ENCODE measurements around the gene RNF223.
"Not testable (repeated sequence)": the region's sequence is repeated elsewhere in the genome, so short reads cannot be mapped to it uniquely, and the experiment has no call there.

Gene RNF223

DNA sequence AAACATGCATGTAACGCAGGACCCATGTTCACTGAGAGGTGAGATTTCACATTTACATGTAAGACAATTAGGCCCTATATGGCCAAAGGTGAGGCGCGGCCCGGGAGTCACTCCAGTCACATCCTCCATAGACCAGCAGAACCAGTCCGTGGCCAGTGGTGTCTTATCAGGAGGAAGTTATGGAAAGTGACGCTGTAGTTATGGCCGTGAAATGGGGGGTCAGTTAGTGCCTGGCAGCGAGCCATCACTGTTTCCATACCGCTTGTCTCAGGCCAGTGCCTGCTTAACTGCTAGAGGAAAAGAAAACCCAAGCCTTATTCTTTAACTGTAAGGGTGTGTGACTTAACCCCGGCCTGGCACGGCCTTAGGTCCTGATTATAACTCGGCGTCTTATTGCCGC lies 35.6 kb upstream of the RNF223 start:
- no peak for ATAC-seq
- TF ChIP-seq, protein P1, sequence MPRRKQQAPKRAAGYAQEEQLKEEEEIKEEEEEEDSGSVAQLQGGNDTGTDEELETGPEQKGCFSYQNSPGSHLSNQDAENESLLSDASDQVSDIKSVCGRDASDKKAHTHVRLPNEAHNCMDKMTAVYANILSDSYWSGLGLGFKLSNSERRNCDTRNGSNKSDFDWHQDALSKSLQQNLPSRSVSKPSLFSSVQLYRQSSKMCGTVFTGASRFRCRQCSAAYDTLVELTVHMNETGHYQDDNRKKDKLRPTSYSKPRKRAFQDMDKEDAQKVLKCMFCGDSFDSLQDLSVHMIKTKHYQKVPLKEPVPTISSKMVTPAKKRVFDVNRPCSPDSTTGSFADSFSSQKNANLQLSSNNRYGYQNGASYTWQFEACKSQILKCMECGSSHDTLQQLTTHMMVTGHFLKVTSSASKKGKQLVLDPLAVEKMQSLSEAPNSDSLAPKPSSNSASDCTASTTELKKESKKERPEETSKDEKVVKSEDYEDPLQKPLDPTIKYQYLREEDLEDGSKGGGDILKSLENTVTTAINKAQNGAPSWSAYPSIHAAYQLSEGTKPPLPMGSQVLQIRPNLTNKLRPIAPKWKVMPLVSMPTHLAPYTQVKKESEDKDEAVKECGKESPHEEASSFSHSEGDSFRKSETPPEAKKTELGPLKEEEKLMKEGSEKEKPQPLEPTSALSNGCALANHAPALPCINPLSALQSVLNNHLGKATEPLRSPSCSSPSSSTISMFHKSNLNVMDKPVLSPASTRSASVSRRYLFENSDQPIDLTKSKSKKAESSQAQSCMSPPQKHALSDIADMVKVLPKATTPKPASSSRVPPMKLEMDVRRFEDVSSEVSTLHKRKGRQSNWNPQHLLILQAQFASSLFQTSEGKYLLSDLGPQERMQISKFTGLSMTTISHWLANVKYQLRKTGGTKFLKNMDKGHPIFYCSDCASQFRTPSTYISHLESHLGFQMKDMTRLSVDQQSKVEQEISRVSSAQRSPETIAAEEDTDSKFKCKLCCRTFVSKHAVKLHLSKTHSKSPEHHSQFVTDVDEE (CRISPR knock-in tag; IDR thresholded peaks at IDR 0.05): no peak
- TF ChIP-seq ZNF8 (CRISPR knock-in tag; IDR thresholded peaks at IDR 0.05): no peak
- no peak for TF ChIP-seq ZNF565 (CRISPR knock-in tag; conservative IDR thresholded peaks at IDR 0.05; ENCODE audit: low read depth)
- no peak for TF ChIP-seq PPARA (CRISPR knock-in tag; IDR thresholded peaks at IDR 0.05; ENCODE audit: borderline replicate concordance)
- TF ChIP-seq, protein P2, sequence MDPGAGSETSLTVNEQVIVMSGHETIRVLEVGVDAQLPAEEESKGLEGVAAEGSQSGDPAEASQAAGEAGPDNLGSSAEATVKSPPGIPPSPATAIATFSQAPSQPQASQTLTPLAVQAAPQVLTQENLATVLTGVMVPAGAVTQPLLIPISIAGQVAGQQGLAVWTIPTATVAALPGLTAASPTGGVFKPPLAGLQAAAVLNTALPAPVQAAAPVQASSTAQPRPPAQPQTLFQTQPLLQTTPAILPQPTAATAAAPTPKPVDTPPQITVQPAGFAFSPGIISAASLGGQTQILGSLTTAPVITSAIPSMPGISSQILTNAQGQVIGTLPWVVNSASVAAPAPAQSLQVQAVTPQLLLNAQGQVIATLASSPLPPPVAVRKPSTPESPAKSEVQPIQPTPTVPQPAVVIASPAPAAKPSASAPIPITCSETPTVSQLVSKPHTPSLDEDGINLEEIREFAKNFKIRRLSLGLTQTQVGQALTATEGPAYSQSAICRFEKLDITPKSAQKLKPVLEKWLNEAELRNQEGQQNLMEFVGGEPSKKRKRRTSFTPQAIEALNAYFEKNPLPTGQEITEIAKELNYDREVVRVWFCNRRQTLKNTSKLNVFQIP (CRISPR knock-in tag; IDR thresholded peaks at IDR 0.05; ENCODE audit: borderline replicate concordance, low read depth): no peak
- no peak for TF ChIP-seq RARB (CRISPR knock-in tag; IDR thresholded peaks at IDR 0.05)
- no peak for TF ChIP-seq ISL1 (CRISPR knock-in tag; IDR thresholded peaks at IDR 0.05)
- TF ChIP-seq BACH2 (CRISPR knock-in tag; IDR thresholded peaks at IDR 0.05; ENCODE audit: borderline replicate concordance): no peak
- no peak for TF ChIP-seq ARNTL (CRISPR knock-in tag; IDR thresholded peaks at IDR 0.05; ENCODE audit: borderline replicate concordance, low read depth)
- TF ChIP-seq, protein P3, sequence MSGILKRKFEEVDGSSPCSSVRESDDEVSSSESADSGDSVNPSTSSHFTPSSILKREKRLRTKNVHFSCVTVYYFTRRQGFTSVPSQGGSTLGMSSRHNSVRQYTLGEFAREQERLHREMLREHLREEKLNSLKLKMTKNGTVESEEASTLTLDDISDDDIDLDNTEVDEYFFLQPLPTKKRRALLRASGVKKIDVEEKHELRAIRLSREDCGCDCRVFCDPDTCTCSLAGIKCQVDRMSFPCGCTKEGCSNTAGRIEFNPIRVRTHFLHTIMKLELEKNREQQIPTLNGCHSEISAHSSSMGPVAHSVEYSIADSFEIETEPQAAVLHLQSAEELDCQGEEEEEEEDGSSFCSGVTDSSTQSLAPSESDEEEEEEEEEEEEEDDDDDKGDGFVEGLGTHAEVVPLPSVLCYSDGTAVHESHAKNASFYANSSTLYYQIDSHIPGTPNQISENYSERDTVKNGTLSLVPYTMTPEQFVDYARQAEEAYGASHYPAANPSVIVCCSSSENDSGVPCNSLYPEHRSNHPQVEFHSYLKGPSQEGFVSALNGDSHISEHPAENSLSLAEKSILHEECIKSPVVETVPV (CRISPR knock-in tag; IDR thresholded peaks at IDR 0.05): no peak
- TF ChIP-seq ESRRG (CRISPR knock-in tag; IDR thresholded peaks at IDR 0.05): no peak
- TF ChIP-seq, protein P4, sequence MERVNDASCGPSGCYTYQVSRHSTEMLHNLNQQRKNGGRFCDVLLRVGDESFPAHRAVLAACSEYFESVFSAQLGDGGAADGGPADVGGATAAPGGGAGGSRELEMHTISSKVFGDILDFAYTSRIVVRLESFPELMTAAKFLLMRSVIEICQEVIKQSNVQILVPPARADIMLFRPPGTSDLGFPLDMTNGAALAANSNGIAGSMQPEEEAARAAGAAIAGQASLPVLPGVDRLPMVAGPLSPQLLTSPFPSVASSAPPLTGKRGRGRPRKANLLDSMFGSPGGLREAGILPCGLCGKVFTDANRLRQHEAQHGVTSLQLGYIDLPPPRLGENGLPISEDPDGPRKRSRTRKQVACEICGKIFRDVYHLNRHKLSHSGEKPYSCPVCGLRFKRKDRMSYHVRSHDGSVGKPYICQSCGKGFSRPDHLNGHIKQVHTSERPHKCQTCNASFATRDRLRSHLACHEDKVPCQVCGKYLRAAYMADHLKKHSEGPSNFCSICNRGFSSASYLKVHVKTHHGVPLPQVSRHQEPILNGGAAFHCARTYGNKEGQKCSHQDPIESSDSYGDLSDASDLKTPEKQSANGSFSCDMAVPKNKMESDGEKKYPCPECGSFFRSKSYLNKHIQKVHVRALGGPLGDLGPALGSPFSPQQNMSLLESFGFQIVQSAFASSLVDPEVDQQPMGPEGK (CRISPR knock-in tag; IDR thresholded peaks at IDR 0.05; ENCODE audit: borderline replicate concordance): no peak
- no peak for TF ChIP-seq ZFP30 (CRISPR knock-in tag; IDR thresholded peaks at IDR 0.05)

DNA sequence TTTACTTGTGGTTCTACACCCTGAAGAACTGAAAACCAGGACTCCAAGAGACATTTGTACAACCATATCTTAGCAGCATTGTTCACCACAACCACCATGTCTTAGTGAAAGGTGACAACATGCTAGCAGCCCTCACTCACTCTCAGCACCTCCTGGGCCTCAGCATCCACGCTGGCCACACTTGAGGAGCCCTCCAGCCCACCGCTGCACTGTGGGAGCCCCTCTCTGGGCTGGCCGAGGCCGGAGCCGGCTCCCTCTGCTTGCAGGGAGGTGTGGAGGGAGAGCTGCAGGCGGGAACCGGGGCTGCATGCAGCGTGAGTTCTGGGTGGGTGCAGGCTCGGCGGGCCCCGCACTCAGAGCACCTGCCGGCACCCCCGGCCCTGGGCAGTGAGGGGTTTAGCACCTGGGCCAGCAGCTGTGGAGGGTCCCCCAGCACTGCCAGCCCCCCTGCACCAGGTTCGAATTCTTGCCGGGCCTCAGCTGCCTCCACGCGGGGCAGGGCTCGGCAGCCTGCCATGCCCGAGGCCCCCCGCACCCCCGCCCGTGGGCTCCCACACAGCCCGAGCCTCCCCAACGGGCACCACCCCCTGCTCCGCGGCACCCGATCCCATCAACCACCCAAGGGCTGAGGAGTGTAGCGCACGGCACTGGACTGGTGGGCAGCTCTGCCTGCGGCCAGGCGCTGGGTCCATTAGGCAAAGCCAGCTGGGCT lies 32.6 kb upstream of the RNF223 start:
- no peak for ATAC-seq
- TF ChIP-seq, protein P3 (CRISPR knock-in tag; IDR thresholded peaks at IDR 0.05): no peak
- no peak for TF ChIP-seq ZC3H10 (CRISPR knock-in tag; IDR thresholded peaks at IDR 0.05)
- TF ChIP-seq, protein P1 (CRISPR knock-in tag; IDR thresholded peaks at IDR 0.05): no peak
- TF ChIP-seq TOX (CRISPR knock-in tag; IDR thresholded peaks at IDR 0.05; ENCODE audit: borderline replicate concordance): no peak
- no peak for TF ChIP-seq SNAI2 (CRISPR knock-in tag; IDR thresholded peaks at IDR 0.05)
- no peak for TF ChIP-seq TCF4 (CRISPR knock-in tag; IDR thresholded peaks at IDR 0.05; ENCODE audit: borderline replicate concordance)
- TF ChIP-seq OSR1 (CRISPR knock-in tag; IDR thresholded peaks at IDR 0.05): no peak
- TF ChIP-seq PPARA (CRISPR knock-in tag; IDR thresholded peaks at IDR 0.05; ENCODE audit: borderline replicate concordance): no peak
- TF ChIP-seq, protein P2 (CRISPR knock-in tag; IDR thresholded peaks at IDR 0.05; ENCODE audit: borderline replicate concordance, low read depth): no peak
- TF ChIP-seq CSDC2 (CRISPR knock-in tag; IDR thresholded peaks at IDR 0.05): no peak
- TF ChIP-seq, protein P5, sequence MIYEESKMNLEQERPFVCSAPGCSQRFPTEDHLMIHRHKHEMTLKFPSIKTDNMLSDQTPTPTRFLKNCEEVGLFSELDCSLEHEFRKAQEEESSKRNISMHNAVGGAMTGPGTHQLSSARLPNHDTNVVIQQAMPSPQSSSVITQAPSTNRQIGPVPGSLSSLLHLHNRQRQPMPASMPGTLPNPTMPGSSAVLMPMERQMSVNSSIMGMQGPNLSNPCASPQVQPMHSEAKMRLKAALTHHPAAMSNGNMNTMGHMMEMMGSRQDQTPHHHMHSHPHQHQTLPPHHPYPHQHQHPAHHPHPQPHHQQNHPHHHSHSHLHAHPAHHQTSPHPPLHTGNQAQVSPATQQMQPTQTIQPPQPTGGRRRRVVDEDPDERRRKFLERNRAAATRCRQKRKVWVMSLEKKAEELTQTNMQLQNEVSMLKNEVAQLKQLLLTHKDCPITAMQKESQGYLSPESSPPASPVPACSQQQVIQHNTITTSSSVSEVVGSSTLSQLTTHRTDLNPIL (CRISPR knock-in tag; IDR thresholded peaks at IDR 0.05; ENCODE audit: low read depth): no peak
- TF ChIP-seq ARNTL (CRISPR knock-in tag; IDR thresholded peaks at IDR 0.05; ENCODE audit: borderline replicate concordance, low read depth): no peak
- TF ChIP-seq ZNF565 (CRISPR knock-in tag; conservative IDR thresholded peaks at IDR 0.05; ENCODE audit: low read depth): no peak
- TF ChIP-seq ZNF8 (CRISPR knock-in tag; IDR thresholded peaks at IDR 0.05): no peak
- no peak for TF ChIP-seq BACH2 (CRISPR knock-in tag; IDR thresholded peaks at IDR 0.05; ENCODE audit: borderline replicate concordance)
- no peak for TF ChIP-seq ESRRG (CRISPR knock-in tag; IDR thresholded peaks at IDR 0.05)
- TF ChIP-seq ISL1 (CRISPR knock-in tag; IDR thresholded peaks at IDR 0.05): no peak

DNA sequence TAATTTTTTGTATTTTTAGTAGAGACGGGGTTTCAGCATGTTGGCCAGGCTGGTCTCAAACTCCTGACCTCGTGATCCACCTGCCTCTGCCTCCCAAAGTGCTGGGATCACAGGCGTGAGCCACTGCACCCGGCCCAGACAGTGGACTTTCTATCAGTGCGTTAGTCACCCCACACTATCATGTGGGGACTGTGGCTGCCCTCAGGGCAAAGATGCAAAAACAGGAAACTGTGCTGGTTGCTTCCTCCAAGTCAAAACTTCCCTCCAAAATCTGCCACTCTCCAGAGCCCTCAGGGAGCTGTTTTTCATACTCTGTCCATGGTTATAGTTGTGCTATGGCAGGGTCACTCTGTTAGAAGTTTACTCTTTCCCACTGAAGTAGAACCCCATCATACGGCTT lies 30.0 kb upstream of the RNF223 start:
- not testable (repeated sequence) for ATAC-seq

All from SK-N-SH treated with all-trans-retinoic acid at 6 μM for 48 hours (cell line).